Gastroesophageal sphincter (tissue), 3 donors: ENCODE measurements around the gene MRPL23.

Experiments
- CTCF ChIP-seq, 4 experiments: fragments of 200-600 bp in 2 of 4; fragments of 450-650 bp in 2 of 4; sonication (generic) in 1 of 4; IDR thresholded peaks; one replicate each; pipeline ENCODE4 v1.5.1; 2017 to 2019; ENCODE audit warnings: antibody characterized with exemption in 4 of 4, mild to moderate bottlenecking in 2 of 4, moderate library complexity in 2 of 4
- EP300 ChIP-seq: sonication (generic); formaldehyde crosslinking; IDR thresholded peaks from one replicate; pipeline ENCODE4 v1.6.1; 2017; ENCODE audit warnings: antibody characterized with exemption, mild to moderate bottlenecking
- POLR2A ChIP-seq, 2 donors: fragments of 450-650 bp; IDR thresholded peaks; one replicate each; pipeline ENCODE4 v1.6.1; 2017; ENCODE audit warnings: antibody characterized with exemption in 2 of 2, mild to moderate bottlenecking in 2 of 2, moderate library complexity in 1 of 2

GRCh38 chr11:1938343-1939005 lies 8.7 kb upstream of the MRPL23 start:
- TF ChIP-seq CTCF (IDR thresholded peaks at IDR 0.05) = no peak
- TF ChIP-seq EP300 = no peak
- no peak for TF ChIP-seq POLR2A (IDR thresholded peaks at IDR 0.05)
